Calu3 (cell line): ENCODE results near the gene GTF2H4. TPM values are rescaled to one million over a fixed set of nuclear protein-coding genes. Genes with fewer than 3 reads are reported as not detected.

Experiments
- BruUV-seq: library from RNA; stranded (reverse); fragments of 400-500 nt; replicated peaks from 2 replicates; lab custom pipeline; 2021; lab: Mats Ljungman, UMichigan
- CTCF ChIA-PET: fragments of 300-600 bp; sonication (Branson Sonifier 250); formaldehyde crosslinking; loops from one replicate; lab custom pipeline; 2022; ENCODE audit warnings: antibody characterized with exemption; lab: Charles Lee
- DNase-seq: peaks from one replicate; pipeline ENCODE4 v3.0.0; 2022
- H3K27ac Mint-ChIP-seq: one replicate; pipeline ENCODE4 v1.8.0; 2022; ENCODE audit warnings: mixed read lengths; ENCODE audit not compliant: unreplicated experiment
- H3K27me3 Mint-ChIP-seq: one replicate; pipeline ENCODE4 v1.8.0; 2022; ENCODE audit warnings: mixed read lengths; ENCODE audit not compliant: unreplicated experiment
- H3K36me3 Mint-ChIP-seq: one replicate; pipeline ENCODE4 v1.8.0; 2022; ENCODE audit warnings: mild to moderate bottlenecking, moderate library complexity, mixed read lengths; ENCODE audit not compliant: insufficient read depth, unreplicated experiment
- H3K4me1 Mint-ChIP-seq: one replicate; pipeline ENCODE4 v1.8.0; 2022; ENCODE audit warnings: mild to moderate bottlenecking, low read depth, mixed read lengths; ENCODE audit not compliant: unreplicated experiment
- H3K4me3 Mint-ChIP-seq: one replicate; pipeline ENCODE4 v1.8.0; 2022; ENCODE audit warnings: mild to moderate bottlenecking, low read depth, moderate library complexity, mixed read lengths; ENCODE audit not compliant: unreplicated experiment
- H3K9me3 Mint-ChIP-seq: one replicate; pipeline ENCODE4 v1.8.0; 2022; ENCODE audit warnings: low read depth, mixed read lengths; ENCODE audit not compliant: unreplicated experiment
- CTCF ChIP-seq: fragments of 200-600 bp; IDR thresholded peaks from one replicate; pipeline ENCODE4 v1.8.0; 2022; ENCODE audit warnings: antibody characterized with exemption; ENCODE audit not compliant: unreplicated experiment
- intact Hi-C: fragments of 100-400 bp; cut with micrococcal nuclease; formaldehyde crosslinking; loops from one replicate; pipeline ENCODE4 v1.10.0; 2022; ENCODE audit not compliant: unreplicated experiment
- total RNA-seq: library from RNA; stranded (reverse); gene quantifications from 2 replicates; pipeline ENCODE4 v1.2.3, GENCODE V29; 2022

The GTF2H4 gene
- total RNA-seq, 1 experiment from 2014 or later: 80.0 TPM

- H3K4me3 Mint-ChIP-seq: no peak overlapping the region
- H3K36me3 Mint-ChIP-seq: no peaks in the 10 kb centered on the region
- no peak for TF ChIP-seq CTCF
- H3K9me3 Mint-ChIP-seq: peaks cover 7% of the 10 kb centered on the region
- BruUV-seq: no TSS peak
- no peak overlapping the region for H3K27ac Mint-ChIP-seq
- intact Hi-C loops: no loop called here
- peaks cover 32% of the 10 kb centered on the region for H3K4me1 Mint-ChIP-seq
- DNase-seq: no peak
- CTCF ChIA-PET: interaction anchor here (1.1 kb wide), 1 partner anchor 125 kb away, joined by 3 read pairs; no protein-coding TSS in a partner anchor
- H3K27me3 Mint-ChIP-seq: peaks cover 38% of the 10 kb centered on the region
These were observed 37.3 kb downstream of the GTF2H4 start for GRCh38 chr6:30945281-30945680.

GRCh38 chr6:30947231-30947630 lies 39.2 kb downstream of the GTF2H4 start:
- TF ChIP-seq CTCF: no peak
- CTCF ChIA-PET: interaction anchor here (1.4 to 1.7 kb wide), 3 partner anchors 9 to 19 kb away, joined by 3 to 5 read pairs (median 4); no protein-coding TSS in a partner anchor
- intact Hi-C loops: no loop called here
- H3K4me3 Mint-ChIP-seq: no peak overlapping the region
- no peak overlapping the region for H3K27ac Mint-ChIP-seq
- peaks cover 13% of the 10 kb centered on the region for H3K4me1 Mint-ChIP-seq
- peaks cover 15% of the 10 kb centered on the region for H3K9me3 Mint-ChIP-seq
- DNase-seq: no peak
- H3K27me3 Mint-ChIP-seq: peaks cover 58% of the 10 kb centered on the region
- H3K36me3 Mint-ChIP-seq: no peaks in the 10 kb centered on the region
- BruUV-seq: no TSS peak

- peaks cover 15% of the 10 kb centered on the region for H3K9me3 Mint-ChIP-seq
- H3K27ac Mint-ChIP-seq: no peak overlapping the region
- H3K36me3 Mint-ChIP-seq: no peaks in the 10 kb centered on the region
- no TSS peak for BruUV-seq
- TF ChIP-seq CTCF: no peak
- H3K4me1 Mint-ChIP-seq: no peaks in the 10 kb centered on the region
- H3K4me3 Mint-ChIP-seq: no peak overlapping the region
- peaks cover 74% of the 10 kb centered on the region for H3K27me3 Mint-ChIP-seq
- CTCF ChIA-PET: interaction anchor here (1.7 kb wide), 1 partner anchor 9 kb away, joined by 5 read pairs; no protein-coding TSS in a partner anchor
- intact Hi-C loops: no loop called here
- DNase-seq: no peak
These were observed 40.8 kb downstream of the GTF2H4 start for GRCh38 chr6:30948811-30949210.

DNA sequence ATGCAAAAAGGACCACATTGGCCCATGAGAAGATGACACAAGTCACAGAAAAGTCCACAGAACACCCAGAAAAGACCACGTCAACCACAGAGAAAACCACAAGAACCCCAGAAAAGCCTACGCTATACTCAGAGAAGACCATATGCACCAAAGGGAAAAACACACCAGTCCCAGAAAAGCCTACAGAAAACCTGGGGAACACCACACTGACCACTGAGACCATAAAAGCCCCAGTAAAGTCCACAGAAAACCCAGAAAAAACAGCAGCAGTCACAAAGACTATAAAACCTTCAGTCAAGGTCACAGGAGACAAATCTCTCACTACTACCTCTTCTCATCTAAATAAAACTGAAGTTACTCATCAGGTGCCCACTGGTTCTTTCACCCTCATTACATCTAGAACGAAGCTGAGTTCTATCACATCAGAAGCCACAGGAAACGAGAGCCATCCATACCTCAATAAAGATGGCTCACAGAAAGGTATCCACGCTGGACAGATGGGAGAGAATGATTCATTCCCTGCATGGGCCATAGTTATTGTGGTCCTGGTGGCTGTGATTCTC lies 44.0 kb downstream of the GTF2H4 start:
- peaks cover 90% of the 10 kb centered on the region for H3K27me3 Mint-ChIP-seq
- CTCF ChIA-PET: no interaction called here
- no peaks in the 10 kb centered on the region for H3K36me3 Mint-ChIP-seq
- peaks cover 15% of the 10 kb centered on the region for H3K9me3 Mint-ChIP-seq
- no peak for DNase-seq
- no TSS peak for BruUV-seq
- H3K4me3 Mint-ChIP-seq: no peak overlapping the region
- intact Hi-C loops: no loop called here
- TF ChIP-seq CTCF: no peak
- H3K27ac Mint-ChIP-seq: no peak overlapping the region
- no peaks in the 10 kb centered on the region for H3K4me1 Mint-ChIP-seq
